COR-L47 (cell line): Measurements from ENCODE around the gene DERL3.

Experiments
- DNase-seq: peaks from one replicate; lab custom pipeline; 2025; lab: John Stamatoyannopoulos, UW

Gene DERL3

DNA sequence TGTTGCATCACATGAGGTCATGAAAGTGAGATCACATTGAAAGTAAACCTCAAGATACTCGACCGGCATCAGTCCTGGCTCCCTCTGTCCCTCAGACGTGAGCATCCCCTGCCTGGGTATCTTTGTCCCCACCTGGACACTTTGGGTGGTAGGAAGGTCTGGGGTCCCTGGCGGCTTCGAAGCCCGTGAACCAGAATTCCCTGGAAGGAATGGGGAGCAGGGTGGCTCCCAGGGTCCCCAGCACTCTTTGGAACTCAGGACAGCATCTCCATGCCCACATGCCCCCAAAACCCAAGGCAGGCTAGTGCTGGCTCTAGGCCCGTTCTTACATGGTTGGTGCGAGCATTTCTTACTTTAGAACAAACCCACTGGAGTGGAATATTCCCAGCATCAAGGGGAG, 7.5 kb downstream of the DERL3 start:
- DNase-seq = no peak

DNA sequence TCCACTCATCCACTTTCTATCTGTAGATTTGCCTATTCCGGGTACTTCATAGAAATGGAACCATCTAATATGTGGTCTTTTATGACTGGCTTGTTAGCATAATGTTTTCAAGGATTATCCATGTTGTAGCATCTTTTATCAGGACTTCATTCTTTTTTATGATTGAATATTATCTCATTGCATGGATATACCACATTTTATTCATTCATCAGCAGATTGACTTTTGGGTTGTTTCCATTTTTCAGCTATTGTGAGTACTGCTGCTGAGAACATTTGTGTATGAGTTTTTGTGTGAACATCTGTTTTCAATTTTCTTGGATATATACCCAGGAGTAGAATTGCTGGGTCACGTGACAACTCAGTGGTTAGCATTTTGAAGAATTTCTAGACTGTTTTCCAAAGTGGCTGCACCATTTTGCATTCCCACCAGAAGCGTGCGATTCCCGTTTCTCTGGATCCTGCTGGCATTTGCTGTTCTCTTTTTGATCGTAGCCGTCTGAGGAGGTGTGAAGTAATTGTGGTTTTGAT, 8.9 kb downstream of the DERL3 start:
- no peak for DNase-seq

DNA sequence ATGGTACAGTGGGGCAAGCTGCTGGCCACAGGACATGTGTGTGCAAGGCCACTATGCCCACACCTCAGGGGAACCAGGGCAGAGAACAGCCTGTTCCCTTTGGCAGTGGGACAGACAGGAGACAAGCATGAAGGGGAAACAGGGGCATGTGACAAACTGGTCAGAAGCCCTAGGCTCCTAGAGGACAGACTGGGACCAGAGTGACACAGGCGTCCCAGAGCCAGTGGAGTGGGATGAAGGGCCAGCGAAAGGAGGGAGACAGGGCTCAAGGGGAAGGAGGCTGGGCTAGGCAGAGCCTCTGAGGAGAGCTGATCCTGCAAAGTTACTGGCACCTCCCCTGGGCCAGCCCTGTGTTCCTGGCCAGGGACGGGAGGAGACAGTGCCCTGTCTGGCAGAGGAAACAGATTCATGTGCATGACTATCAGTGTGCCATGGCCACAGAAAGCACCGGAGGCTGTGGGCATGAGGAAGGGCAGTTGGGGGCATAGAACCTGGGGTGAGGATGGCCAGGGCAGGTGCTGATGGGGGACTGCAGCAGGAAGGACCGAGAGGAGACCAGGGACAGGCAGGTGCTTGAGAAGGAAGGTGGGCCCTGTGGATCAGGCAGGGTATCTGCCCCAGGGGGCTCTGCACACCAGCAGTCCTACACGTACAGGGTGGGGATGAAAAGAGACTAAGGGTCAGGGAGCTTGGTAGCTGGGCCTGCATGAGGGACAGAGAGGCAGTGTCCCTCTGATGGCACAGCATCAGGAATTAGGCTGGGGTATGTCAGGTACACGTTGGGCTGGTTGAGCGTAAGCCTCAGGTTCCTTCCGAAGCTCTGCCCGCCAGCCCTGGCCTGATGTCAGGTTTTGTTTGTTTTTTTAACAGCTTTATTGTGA, 9.8 kb downstream of the DERL3 start:
- no peak for DNase-seq

DNA sequence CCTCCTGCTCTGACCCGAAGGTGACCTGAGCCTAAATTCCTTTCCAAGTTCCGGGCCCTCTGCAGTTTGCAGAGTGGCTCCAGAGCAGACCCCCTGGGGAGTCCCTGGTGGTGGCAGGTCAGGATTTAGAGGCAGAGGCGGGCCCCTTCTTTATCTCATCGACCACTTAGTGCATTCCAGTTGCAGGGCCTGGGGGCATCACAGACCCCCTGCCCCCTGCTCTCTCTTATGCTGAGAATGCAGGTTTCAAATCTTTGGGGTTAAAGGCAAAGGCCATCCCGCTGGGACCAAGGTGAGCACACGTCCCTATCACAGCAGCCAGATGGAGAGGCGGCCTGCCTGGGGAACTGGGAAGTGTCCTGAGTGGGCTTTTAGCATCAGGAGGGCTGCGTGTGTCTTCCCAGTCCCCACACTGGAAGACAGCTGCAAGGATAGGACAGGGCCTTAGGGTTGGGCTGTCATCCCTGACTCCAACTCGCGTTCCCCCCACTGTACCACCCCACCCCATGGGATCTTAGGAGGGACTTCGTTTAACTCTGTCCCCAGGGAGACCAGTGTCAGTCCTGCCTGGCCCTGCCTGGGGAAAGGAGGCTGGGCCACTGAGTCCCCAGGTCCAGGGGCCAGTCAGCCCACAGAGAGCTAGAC, 11.3 kb downstream of the DERL3 start:
- DNase-seq = no peak

DNA sequence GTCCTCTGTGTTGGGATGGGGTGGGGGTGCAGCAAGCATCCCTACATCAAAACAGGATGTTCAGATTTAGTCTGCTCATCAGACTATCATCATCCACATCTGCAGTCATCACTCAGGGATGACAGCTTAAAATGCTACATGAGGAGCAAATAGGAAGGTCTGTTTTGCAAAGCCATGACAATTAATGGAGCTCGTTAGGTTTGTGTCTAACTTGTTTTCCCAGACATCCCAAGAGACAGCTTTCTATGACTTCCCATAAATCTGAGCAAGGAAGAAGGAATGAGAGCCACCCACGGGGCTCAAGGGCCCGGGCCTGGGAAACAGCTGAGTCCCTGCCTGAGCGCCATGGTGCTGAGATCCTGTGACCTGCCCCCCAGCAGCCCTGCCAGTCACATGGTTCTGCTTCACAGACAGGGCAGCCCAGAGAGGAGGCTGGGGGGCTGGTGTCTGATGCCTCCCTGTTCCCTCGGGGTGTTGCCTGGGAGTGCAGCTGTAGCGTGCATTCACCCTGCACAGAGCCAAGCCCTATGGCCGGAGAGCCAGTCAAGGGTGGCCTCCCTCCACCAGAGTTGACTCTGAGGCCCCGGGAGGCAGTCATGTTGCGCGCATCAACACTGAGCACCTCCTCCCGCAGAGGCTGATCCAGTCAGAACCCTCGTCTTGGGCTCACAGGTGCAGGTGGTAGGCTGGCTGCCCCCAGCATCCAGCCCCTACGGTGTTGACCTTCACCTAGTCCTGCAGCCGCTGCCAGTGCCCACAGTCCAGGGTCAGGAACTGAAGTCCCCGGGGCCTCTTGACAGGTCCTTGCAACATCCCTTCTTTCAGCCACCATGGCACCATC, 12.1 kb downstream of the DERL3 start:
- no peak for DNase-seq

DNA sequence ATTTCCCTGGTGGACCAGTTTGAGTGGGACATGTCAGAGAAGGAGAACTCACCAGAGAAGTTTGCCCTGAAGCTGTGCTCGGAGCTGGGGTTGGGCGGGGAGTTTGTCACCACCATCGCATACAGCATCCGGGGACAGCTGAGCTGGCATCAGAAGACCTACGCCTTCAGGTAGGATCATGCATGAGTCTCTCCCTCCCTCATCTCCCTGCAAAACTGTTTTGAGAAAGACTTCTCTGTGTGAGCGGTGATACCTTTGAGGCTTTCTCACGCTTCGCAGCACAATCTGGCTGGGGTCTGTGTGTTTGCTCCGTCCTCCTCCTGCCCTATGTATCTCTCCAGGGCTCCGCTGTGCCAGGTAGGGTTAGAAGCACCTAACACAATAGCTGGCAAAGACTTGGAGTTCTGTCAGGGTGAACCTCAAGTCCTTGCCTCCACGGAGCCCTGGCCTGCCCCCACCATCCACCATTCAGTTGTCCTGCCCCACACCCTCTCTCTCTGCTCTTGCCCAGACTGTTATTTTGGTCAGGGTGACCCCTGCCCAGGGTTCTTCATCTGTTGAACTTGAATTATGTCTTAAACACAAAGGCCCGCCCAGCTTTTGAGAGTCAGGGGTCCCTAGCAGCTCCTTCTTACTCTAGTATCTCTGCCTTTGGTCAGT, 13.4 kb downstream of the DERL3 start:
- DNase-seq = no peak

DNA sequence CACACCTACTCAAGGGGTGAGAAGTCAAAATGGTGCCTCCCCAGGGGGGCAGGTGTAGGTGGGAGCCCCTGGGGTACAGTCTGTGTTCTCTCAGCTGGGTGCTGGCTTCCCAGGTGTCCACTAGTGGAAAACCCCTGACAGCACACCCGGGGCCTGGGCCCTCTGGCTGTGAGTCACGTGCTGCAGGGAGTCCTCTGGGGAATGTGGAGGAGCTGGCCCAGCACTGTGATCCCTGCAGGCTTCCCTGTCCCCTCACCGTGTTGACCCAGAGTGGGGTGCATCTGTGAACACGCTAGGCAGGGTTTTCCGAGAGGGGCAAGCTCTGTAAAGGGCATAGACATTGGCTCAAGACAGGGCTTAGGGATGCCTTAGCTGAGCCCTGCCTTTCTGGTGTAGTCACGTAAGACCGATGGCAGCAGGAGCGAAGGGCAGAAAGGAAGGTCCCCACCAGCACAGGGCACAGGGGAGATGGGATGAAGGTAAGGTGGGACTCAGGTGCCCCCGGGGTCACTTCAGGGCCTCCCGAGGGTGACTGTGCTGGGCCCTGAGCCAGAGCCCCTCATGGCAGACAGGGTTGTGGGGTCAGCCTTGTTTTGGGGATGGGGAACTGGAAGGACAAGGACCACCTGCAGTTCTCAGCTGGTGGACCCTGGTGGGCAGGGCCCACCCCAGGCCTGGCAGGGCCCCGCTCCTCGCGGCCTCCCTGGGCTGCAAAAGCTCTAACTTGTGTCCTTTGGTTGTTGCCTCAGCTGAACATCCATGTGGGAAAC, 14.1 kb downstream of the DERL3 start:
- no peak for DNase-seq

DNA sequence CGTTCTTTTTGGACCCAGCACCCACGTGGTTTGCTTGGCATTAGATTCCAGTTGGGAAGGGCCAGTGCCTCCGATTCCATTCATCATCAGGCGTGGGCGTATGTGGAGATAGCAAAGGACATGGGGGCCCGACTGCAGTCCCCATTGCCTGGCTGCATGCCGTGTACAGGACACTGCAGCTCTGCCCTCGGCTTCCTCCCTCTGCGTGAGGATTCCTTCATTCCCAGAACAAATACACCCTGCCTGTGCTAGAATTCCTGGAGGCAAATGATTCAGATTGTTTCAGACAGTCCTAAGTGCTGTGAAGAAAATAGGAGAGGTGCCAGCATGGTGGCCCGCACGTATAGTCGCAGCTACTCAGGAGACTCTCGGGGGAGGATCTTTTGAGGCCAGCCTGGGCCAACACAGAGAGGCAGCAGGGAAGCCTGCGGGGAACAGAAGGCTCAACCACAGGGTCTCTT, 15.4 kb downstream of the DERL3 start:
- no peak for DNase-seq

DNA sequence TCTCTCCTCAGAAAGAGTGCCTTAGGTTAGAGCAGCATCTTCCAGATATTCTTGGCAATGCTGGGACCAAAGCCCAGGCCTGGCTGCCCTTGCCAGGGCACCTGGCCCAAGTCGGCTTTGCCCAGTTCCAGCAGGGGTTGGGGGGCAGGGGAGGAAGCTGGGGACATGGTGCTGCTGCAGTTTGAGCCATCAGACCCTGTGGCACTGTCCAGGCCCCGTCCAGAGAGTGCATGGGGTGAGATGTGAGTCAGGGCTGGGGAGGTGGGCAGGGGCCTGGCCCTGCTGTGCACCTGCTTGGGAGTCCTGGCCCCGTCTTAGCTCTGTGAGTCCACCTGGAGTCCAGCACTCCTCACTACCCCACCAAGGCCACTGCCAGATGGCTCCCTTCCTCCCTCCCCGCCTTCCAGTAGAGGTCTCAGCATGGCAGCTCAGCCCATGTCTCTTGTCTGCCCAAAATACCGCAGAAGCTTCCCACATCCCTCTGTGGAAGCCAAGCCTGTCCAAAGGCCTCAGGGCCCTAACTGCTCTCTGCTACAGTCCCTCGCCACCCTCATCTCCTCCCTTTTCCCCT, 16.6 kb downstream of the DERL3 start:
- DNase-seq = no peak

DNA sequence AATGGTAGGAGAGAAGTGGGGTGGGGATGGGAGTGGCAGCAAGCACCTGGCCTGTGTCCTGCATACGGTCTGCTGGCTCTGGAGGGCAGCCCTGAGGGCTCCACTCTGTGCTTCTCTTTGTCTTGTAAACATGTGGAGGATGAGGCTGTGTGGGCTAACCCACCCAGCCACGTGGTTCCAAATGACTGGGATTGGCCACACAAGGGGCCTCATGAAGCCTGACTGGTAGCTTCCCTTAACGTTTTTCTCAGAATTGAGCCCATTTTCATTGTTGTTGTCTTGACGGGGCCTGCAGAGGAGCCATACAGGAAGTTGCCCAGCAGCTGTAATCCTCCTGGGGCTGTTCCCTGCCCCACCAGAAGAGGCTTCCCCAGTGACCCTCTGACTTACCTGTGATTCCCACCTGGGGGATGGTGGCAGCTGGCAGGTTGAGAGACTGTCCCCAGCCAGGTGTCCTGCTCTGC, 18.0 kb downstream of the DERL3 start:
- no peak for DNase-seq

DNA sequence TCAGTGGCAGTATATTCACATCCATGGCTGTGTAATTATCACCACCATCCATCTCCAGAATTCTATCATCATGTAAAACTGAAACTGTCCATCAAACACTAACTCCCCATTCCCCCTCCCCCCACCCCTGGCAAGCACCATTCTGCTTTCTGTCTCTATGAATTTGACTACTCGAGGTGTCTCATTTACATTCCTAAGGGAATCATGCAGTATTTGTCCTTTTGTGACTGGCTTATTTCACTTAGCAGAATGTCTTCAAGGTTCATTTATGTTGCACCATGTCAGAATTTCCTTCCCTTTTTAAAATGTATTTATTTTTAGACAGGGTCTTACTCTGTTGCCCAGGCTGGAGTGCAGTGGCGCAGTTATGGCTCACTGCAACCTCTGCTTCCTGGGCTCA, 20.3 kb downstream of the DERL3 start:
- no peak for DNase-seq

DNA sequence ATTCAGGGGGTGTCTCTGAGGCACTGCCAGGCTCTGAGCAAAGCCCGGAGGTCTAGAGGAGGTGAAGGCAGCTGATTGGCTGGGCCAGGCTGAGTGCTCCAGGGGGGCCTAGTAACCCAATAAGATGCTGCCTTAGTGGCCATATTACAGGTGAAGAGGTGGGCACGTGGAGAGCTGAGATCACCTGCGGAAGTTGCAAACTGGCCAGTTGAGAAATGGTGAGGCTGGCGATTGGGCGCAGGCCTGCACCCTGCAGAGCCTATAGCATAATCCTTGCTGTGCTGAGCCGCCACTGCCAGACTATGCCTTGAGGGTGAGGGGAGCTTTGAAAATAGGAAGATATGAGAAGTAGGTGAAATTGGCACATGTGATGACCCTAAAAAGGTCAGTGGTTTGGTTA, 21.7 kb downstream of the DERL3 start:
- DNase-seq = no peak

DNA sequence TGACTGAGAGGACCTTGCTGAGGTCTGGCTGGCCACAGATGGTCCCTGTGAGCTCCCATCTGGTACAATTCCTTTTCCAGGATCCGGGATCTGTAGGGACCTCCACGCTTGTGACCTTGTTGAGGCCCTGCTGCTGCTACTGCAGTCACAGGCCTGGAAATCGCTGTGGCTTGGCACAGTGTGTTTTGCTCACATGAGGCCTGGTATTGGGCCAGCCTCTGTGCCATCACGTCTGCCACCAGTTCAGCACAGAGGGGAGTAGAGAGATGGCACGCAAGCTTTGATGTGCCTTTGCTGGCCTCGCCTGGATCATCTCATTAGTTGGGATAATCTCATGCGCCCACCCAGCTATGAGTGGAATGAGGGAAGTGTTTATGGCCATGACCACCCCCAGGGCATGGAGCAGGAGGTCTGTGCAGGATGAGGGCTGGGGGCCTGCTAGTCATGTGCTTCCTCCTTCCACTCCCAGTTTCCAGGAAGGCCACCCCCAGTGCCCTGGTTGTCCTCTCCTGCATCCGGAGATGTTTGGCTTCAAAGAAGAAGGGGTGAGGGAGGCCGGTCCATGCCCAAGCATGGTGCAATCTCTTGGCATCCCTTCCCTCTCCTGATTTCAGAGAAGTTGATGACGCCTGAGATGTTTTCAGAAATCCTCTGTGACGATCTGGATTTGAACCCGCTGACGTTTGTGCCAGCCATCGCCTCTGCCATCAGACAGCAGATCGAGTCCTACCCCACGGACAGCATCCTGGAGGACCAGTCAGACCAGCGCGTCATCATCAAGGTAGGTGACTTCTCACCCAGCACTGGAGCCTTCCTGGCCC, 22.4 kb downstream of the DERL3 start:
- DNase-seq = no peak

DNA sequence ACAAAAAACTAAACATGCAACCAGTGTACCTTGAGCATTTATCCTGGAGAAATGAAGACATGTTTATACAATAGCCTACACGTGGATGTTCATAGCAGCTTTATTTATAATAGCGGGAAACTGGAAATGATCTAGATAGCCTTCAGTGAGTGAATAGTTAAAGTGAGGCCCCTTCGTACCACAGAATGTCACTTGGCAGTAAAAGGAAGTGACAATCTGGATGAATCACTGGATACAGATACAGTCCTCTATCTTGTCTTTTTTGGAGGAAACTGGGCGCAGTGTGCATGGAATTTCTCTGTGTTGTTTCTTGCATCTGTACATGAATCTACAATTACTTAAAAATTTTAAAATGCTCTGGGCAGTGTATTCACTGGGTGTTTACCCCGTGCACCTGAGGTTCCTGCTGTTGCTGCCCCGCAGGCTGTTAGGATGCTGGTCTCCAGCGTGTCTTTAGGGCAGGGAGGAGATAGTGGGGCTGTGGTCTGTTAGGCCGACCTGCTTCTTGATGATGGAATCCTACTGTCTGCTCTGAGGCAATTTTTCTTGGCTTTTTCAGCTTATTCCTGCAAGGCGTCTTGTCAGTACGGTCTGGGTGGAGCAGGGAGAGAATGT, 23.2 kb downstream of the DERL3 start:
- no peak for DNase-seq

DNA sequence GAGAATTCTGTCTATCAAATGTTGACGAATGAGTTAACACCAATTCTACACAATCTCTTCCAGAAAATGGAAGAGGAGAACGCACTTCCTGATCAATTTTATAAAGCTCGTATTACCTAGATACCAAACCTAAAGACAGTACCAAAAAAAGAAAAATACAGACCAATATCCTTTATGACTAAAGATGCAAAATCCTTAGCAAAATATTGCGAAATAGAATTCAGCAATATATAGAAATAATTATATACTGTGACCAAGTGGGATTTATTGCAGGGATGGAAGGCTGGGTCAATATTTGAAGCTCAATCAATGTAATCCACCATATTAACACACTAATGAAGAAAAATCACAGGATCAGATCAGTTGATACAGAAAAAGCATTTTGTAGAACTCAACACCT, 26.4 kb downstream of the DERL3 start:
- no peak for DNase-seq

DNA sequence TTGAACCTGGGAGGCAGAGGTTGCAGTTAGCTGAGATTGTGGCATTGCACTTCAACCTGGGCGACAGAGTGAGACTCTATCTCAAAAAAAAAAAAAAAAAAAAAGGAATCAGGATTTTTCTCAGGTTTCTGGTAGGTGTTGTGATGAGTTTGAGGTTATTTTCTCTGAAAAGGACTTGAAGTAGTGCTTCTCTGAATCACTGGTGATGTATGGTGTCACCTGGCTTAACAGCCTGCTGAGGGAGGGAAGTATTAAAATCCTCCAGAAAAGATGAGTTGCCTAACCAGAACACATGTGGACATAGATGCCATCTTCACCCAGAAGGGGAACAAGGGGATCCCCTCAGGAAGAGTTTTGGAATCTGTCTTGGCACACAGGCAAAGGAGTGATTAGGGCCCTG, 32.0 kb downstream of the DERL3 start:
- no peak for DNase-seq

DNA sequence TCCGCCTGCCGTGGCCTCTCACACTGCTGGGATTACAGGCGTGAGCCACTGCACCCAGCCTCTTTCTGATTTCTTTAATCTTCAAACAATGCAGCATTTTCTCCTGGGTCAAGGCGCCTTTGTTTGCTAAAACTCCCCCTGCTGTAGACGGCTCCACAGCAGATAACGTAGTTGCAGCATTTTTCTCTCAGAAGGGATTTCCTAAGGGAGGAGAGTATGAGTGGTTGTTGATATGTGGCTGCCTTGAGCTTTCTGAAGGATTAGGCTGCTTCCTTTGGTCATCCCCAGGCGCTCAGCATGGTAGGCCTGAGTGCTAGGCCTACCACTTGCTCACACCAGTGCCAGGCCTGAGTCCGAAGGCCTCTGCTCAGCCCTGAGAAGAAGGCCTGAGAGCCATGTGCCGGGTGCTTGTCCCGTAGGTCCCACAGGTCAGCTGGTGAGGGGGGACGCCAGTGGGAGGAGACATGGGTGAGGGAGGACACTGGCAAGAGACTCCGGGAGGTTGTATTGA, 34.0 kb downstream of the DERL3 start:
- no peak for DNase-seq

DNA sequence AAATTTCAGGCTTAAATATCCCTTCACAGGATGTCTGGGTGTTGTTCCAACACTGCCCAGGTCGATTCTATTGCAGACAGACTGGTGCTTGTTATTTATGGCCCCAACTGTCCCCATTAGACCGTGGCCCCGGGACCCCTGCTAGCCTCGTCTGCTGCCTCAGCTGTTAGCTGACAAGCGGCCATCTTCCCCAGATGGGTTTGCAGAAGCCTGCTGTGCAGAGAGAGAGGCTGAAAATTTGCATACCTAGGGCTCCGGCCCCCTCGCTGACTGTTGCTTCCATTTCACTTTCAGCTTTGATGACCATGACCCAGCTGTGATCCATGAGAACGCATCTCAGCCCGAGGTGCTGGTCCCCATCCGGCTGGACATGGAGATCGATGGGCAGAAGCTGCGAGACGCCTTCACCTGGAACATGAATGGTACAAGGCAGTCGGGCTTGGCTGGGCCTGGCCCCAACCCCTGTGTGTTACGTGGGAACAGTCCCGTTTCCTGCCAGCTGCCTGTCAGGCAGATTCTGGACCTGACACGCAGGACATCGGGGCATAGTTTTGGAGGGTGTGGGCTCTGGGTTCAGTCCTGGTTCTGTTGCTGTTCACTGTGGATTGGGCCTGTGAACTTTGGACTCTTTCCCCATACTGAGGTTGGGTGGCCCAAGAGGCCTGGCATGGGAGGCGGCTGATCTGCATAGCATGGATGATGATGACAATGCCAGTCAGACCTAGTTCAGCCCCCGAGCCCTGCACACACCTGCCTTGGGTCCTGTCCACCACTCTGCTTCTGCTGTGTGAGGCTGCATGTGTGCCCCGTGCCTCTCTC, 35.6 kb downstream of the DERL3 start:
- DNase-seq = no peak
